HepG2 (cell line): ENCODE data around the gene CES2. TPM values are rescaled to one million over a fixed set of nuclear protein-coding genes. Genes with fewer than 3 reads are reported as not detected.
A peak's percentile ranks its signal among the peaks of the same experiment; 100 is the strongest.

Source experiments
- ARHGAP35 ChIP-seq: sonication (generic); formaldehyde crosslinking; IDR thresholded peaks from 2 replicates; pipeline ENCODE4 v1.9.0; 2022; ENCODE audit warnings: mild to moderate bottlenecking, inconsistent platforms, moderate library complexity, missing genetic modification reagents, borderline replicate concordance
- CENPT ChIP-seq: sonication (generic); formaldehyde crosslinking; IDR thresholded peaks from 2 replicates; pipeline ENCODE4 v1.8.0; 2022; ENCODE audit warnings: low read depth, mild to moderate bottlenecking, moderate library complexity, missing genetic modification reagents
- HNF1B ChIP-seq: sonication (generic); formaldehyde crosslinking; IDR thresholded peaks from 2 replicates; pipeline ENCODE4 v1.5.1; 2020; ENCODE audit warnings: mild to moderate bottlenecking, moderate library complexity, missing genetic modification reagents
- HNRNPL ChIP-seq: fragments of 200-400 bp; formaldehyde crosslinking; IDR thresholded peaks from 2 replicates; pipeline ENCODE4 v1.6.1; 2017; ENCODE audit warnings: mild to moderate bottlenecking, low read depth, low read length
- NFYB ChIP-seq: sonication (generic); formaldehyde crosslinking; IDR thresholded peaks from 2 replicates; pipeline ENCODE4 v1.4.0; 2020; ENCODE audit warnings: missing genetic modification reagents
- RFX5 ChIP-seq: IDR thresholded peaks from 2 replicates; pipeline ENCODE4 v1.6.1; 2011; ENCODE audit warnings: low read depth, low read length, improper control_type of control experiment
- RFXAP ChIP-seq: sonication (generic); formaldehyde crosslinking; IDR thresholded peaks from 2 replicates; pipeline ENCODE4 v1.4.0; 2020; ENCODE audit warnings: missing genetic modification reagents, borderline replicate concordance
- SMAD1 ChIP-seq: sonication (generic); formaldehyde crosslinking; IDR thresholded peaks from 2 replicates; pipeline ENCODE4 v1.4.0; 2020; ENCODE audit warnings: missing genetic modification reagents, low read depth, mild to moderate bottlenecking, borderline replicate concordance
- SMYD3 ChIP-seq: sonication (generic); formaldehyde crosslinking; IDR thresholded peaks from 2 replicates; pipeline ENCODE4 v1.8.1; 2023; ENCODE audit warnings: mild to moderate bottlenecking, missing genetic modification reagents
- TARDBP ChIP-seq: sonication (generic); formaldehyde crosslinking; IDR thresholded peaks from 2 replicates; pipeline ENCODE4 v1.8.0; 2022; ENCODE audit warnings: mild to moderate bottlenecking, missing genetic modification reagents
- TEAD3 ChIP-seq: optimal IDR thresholded peaks from 2 replicates; pipeline ENCODE3; 2016; ENCODE audit warnings: borderline replicate concordance
- ZNF337 ChIP-seq: sonication (generic); formaldehyde crosslinking; IDR thresholded peaks from 2 replicates; pipeline ENCODE4 v1.5.1; 2020; ENCODE audit warnings: missing genetic modification reagents, low read depth, mild to moderate bottlenecking, borderline replicate concordance
- polyA plus RNA-seq, 8 experiments: library from polyadenylated mRNA; depleted of rRNA in 3 of 8; stranded (reverse) in 7 of 8; unstranded in 1 of 8; fragments of >200 nt; fragmentation: Illumina TruSeq in 4 of 8; extraction: Trizol in 4 of 8; gene quantifications; 2 replicates each; pipeline versions ENCODE4 v1.2.1 to v1.2.3, GENCODE V29; 2011 to 2016; ENCODE audit warnings: low read depth in 4 of 8, missing spikeins in 1 of 8, mixed read lengths in 1 of 8; ENCODE audit not compliant: insufficient read depth in 1 of 8
- total RNA-seq, 5 experiments: library from RNA; depleted of rRNA; stranded (reverse); fragments of >200 nt; fragmentation: Illumina TruSeq; extraction: Trizol; gene quantifications; 2 replicates each; pipeline ENCODE4 v1.2.3, GENCODE V29; 2016; ENCODE audit warnings: low read depth in 1 of 5
- TF ChIP-seq, protein P1 (sequence below): IDR thresholded peaks from 2 replicates; pipeline ENCODE4 v1.4.0; 2020; ENCODE audit warnings: mild to moderate bottlenecking, missing genetic modification reagents
- TF ChIP-seq, protein P2 (sequence below): sonication (generic); formaldehyde crosslinking; IDR thresholded peaks from 2 replicates; pipeline ENCODE4 v1.5.0; 2020; ENCODE audit warnings: missing genetic modification reagents
- TF ChIP-seq, protein P3 (sequence below): sonication (generic); formaldehyde crosslinking; IDR thresholded peaks from 2 replicates; pipeline ENCODE4 v1.9.0; 2022; ENCODE audit warnings: low read depth, missing genetic modification reagents
- TF ChIP-seq, protein P4 (sequence below): sonication (generic); formaldehyde crosslinking; conservative IDR thresholded peaks from 2 replicates; pipeline ENCODE4 v1.4.0; 2020; ENCODE audit warnings: mild to moderate bottlenecking, missing genetic modification reagents, moderate library complexity

Gene CES2
- total and polyA plus RNA-seq, 2 of the 13 experiments (the other 11 are each of a cell fraction or from before 2014, with no cell fraction given) = 50.6 to 63.8 TPM

DNA sequence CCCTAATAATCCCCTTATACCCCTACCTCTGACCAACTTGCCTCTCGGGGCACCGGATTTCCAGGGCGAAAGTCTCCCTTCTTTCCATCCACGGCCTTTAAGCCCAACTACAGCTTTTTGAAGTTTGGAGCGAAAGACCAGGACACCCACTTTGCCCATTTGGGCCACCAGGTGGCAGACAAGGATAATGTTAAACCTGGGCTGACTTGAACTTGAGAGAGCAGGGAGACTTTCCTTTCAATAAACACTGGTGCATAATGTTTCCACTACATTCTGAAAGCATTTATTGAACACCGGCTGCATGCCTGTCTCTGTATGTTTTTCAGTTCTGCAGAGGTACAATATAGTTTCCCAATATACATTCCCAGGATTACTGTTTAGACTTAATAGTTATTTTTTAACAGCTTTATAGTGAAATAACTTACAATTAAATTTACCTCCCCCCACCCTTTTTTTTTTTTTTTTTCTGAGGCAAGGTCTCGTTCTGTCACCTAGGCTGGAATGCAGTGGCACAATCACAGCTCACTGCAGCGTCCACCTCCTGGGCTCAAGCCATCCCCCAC is 18.9 kb downstream of the CES2 start (continued):
- TF ChIP-seq, protein P1, sequence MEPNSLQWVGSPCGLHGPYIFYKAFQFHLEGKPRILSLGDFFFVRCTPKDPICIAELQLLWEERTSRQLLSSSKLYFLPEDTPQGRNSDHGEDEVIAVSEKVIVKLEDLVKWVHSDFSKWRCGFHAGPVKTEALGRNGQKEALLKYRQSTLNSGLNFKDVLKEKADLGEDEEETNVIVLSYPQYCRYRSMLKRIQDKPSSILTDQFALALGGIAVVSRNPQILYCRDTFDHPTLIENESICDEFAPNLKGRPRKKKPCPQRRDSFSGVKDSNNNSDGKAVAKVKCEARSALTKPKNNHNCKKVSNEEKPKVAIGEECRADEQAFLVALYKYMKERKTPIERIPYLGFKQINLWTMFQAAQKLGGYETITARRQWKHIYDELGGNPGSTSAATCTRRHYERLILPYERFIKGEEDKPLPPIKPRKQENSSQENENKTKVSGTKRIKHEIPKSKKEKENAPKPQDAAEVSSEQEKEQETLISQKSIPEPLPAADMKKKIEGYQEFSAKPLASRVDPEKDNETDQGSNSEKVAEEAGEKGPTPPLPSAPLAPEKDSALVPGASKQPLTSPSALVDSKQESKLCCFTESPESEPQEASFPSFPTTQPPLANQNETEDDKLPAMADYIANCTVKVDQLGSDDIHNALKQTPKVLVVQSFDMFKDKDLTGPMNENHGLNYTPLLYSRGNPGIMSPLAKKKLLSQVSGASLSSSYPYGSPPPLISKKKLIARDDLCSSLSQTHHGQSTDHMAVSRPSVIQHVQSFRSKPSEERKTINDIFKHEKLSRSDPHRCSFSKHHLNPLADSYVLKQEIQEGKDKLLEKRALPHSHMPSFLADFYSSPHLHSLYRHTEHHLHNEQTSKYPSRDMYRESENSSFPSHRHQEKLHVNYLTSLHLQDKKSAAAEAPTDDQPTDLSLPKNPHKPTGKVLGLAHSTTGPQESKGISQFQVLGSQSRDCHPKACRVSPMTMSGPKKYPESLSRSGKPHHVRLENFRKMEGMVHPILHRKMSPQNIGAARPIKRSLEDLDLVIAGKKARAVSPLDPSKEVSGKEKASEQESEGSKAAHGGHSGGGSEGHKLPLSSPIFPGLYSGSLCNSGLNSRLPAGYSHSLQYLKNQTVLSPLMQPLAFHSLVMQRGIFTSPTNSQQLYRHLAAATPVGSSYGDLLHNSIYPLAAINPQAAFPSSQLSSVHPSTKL = peak; percentile 57
- no peak for TF ChIP-seq RFX5
- TF ChIP-seq RFXAP = no peak
- no peak for TF ChIP-seq ARHGAP35 (CRISPR knock-in tag)
- TF ChIP-seq TEAD3 = peak; percentile 11
- TF ChIP-seq, protein P2, sequence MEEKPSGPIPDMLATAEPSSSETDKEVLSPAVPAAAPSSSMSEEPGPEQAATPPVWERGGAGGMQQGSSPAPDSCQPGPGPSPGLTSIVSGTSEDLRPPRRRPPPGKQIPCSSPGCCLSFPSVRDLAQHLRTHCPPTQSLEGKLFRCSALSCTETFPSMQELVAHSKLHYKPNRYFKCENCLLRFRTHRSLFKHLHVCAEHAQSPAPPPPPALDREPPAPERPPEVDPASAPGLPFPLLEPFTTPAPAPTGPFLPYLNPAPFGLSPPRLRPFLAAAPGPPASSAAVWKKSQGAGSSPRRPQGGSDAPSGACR (CRISPR knock-in tag) = no peak
- TF ChIP-seq SMYD3 = no peak
- peak; percentile 73 for TF ChIP-seq HNF1B (CRISPR knock-in tag)
- no peak for TF ChIP-seq HNRNPL
- TF ChIP-seq, protein P3, sequence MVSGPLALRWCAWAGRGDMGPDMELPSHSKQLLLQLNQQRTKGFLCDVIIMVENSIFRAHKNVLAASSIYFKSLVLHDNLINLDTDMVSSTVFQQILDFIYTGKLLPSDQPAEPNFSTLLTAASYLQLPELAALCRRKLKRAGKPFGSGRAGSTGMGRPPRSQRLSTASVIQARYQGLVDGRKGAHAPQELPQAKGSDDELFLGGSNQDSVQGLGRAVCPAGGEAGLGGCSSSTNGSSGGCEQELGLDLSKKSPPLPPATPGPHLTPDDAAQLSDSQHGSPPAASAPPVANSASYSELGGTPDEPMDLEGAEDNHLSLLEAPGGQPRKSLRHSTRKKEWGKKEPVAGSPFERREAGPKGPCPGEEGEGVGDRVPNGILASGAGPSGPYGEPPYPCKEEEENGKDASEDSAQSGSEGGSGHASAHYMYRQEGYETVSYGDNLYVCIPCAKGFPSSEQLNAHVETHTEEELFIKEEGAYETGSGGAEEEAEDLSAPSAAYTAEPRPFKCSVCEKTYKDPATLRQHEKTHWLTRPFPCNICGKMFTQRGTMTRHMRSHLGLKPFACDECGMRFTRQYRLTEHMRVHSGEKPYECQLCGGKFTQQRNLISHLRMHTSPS = no peak
- TF ChIP-seq SMAD1 (CRISPR knock-in tag) = no peak
- TF ChIP-seq ZNF337 (CRISPR knock-in tag) = no peak
- TF ChIP-seq, protein P4, sequence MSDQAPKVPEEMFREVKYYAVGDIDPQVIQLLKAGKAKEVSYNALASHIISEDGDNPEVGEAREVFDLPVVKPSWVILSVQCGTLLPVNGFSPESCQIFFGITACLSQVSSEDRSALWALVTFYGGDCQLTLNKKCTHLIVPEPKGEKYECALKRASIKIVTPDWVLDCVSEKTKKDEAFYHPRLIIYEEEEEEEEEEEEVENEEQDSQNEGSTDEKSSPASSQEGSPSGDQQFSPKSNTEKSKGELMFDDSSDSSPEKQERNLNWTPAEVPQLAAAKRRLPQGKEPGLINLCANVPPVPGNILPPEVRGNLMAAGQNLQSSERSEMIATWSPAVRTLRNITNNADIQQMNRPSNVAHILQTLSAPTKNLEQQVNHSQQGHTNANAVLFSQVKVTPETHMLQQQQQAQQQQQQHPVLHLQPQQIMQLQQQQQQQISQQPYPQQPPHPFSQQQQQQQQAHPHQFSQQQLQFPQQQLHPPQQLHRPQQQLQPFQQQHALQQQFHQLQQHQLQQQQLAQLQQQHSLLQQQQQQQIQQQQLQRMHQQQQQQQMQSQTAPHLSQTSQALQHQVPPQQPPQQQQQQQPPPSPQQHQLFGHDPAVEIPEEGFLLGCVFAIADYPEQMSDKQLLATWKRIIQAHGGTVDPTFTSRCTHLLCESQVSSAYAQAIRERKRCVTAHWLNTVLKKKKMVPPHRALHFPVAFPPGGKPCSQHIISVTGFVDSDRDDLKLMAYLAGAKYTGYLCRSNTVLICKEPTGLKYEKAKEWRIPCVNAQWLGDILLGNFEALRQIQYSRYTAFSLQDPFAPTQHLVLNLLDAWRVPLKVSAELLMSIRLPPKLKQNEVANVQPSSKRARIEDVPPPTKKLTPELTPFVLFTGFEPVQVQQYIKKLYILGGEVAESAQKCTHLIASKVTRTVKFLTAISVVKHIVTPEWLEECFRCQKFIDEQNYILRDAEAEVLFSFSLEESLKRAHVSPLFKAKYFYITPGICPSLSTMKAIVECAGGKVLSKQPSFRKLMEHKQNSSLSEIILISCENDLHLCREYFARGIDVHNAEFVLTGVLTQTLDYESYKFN (CRISPR knock-in tag) = 0 out of 2 replicates have a peak, but pooled peaks have one; percentile 25
- no peak for TF ChIP-seq CENPT (CRISPR knock-in tag)
- TF ChIP-seq TARDBP (CRISPR knock-in tag) = peak; percentile 44; the same call in 1 of the 2 replicates
- TF ChIP-seq NFYB = 0 out of 2 replicates have a peak, but pooled peaks have one; percentile 31
